Keratinocyte (primary cell): ENCODE measurements around the gene LDB2. TPM values are rescaled to one million over a fixed set of nuclear protein-coding genes. Genes with fewer than 3 reads are reported as not detected.

Experiments used
- DNase-seq: peaks from one replicate; pipeline ENCODE4 v3.0.0-alpha.2; 2011; ENCODE audit warnings: low read depth, missing footprints, low spot score
- FAIRE-seq: peaks from 2 replicates; lab custom pipeline; 2011; peaks lifted over from hg19 to GRCh38; lab: Jason Lieb, UNC
- H2AFZ ChIP-seq: 2 replicates; pipeline ENCODE4 v1.6.0; 2012; ENCODE audit warnings: low read length, control low read depth, inconsistent platforms; ENCODE audit not compliant: control insufficient read depth
- H3K27ac ChIP-seq: 2 replicates; pipeline ENCODE4 v1.5.1; 2011; ENCODE audit warnings: low read length; ENCODE audit not compliant: control insufficient read depth, insufficient read depth
- H3K27me3 ChIP-seq: 3 replicates; pipeline ENCODE4 v1.6.0; 2011; ENCODE audit warnings: low read length; ENCODE audit not compliant: control insufficient read depth, insufficient read depth; ENCODE audit errors: extremely low read depth
- H3K36me3 ChIP-seq, 2 experiments: 2 replicates in 1 of 2; 3 replicates in 1 of 2; pipeline ENCODE4 v1.5.1; 2011; ENCODE audit warnings: low read length in 2 of 2, mild to moderate bottlenecking in 1 of 2; ENCODE audit not compliant: control insufficient read depth in 2 of 2, insufficient read depth in 2 of 2; ENCODE audit errors: extremely low read depth in 1 of 2
- H3K4me1 ChIP-seq: 3 replicates; pipeline ENCODE4 v1.5.1; 2011; ENCODE audit warnings: low read length; ENCODE audit not compliant: control insufficient read depth, insufficient read depth; ENCODE audit errors: extremely low read depth
- H3K4me2 ChIP-seq: 3 replicates; pipeline ENCODE4 v1.6.0; 2011; ENCODE audit warnings: low read depth, low read length; ENCODE audit not compliant: control insufficient read depth, insufficient read depth; ENCODE audit errors: extremely low read depth
- H3K4me3 ChIP-seq, 3 experiments: fragments of 200-600 bp in 1 of 3; sonication (generic) in 1 of 3; 2 replicates in 2 of 3; 3 replicates in 1 of 3; pipeline ENCODE4 v1.5.1; 2011 to 2016; ENCODE audit warnings: low read length in 3 of 3, mild to moderate bottlenecking in 3 of 3, control low read depth in 2 of 3, inconsistent platforms in 1 of 3, low read depth in 1 of 3, mixed read lengths in 1 of 3, mixed run types in 1 of 3, moderate library complexity in 1 of 3; ENCODE audit not compliant: control insufficient read depth in 2 of 3, insufficient read depth in 2 of 3; ENCODE audit errors: extremely low read depth in 1 of 3
- H3K79me2 ChIP-seq: 2 replicates; pipeline ENCODE4 v1.6.0; 2012; ENCODE audit warnings: low read length; ENCODE audit not compliant: control insufficient read depth, insufficient read depth
- H3K9ac ChIP-seq: 3 replicates; pipeline ENCODE4 v1.6.0; 2011; ENCODE audit warnings: low read length; ENCODE audit not compliant: control insufficient read depth, insufficient read depth; ENCODE audit errors: extremely low read depth
- H3K9me1 ChIP-seq: 3 replicates; pipeline ENCODE4 v1.6.0; 2011; ENCODE audit warnings: low read length; ENCODE audit not compliant: control insufficient read depth, insufficient read depth; ENCODE audit errors: extremely low read depth
- H3K9me3 ChIP-seq: 2 replicates; pipeline ENCODE4 v1.5.1; 2012; ENCODE audit warnings: low read depth, low read length; ENCODE audit not compliant: control insufficient read depth
- H4K20me1 ChIP-seq: 3 replicates; pipeline ENCODE4 v1.6.0; 2011; ENCODE audit warnings: low read length; ENCODE audit not compliant: control insufficient read depth, insufficient read depth; ENCODE audit errors: extremely low read depth
- CTCF ChIP-seq, 3 experiments: IDR thresholded peaks in 1 of 3; conservative IDR thresholded peaks in 1 of 3; optimal IDR thresholded peaks in 1 of 3; 2 replicates in 2 of 3; 3 replicates in 1 of 3; pipeline versions ENCODE3 to v1.5.1; 2011; ENCODE audit warnings: low read length in 3 of 3, mild to moderate bottlenecking in 3 of 3, moderate library complexity in 2 of 3, control low read depth in 1 of 3, inconsistent platforms in 1 of 3; ENCODE audit not compliant: insufficient read depth in 2 of 3; ENCODE audit errors: extremely low read depth in 1 of 3
- EZH2 ChIP-seq: IDR thresholded peaks from one replicate; pipeline ENCODE4 v1.6.1; 2012; ENCODE audit warnings: inconsistent platforms, mild to moderate bottlenecking, low read length, moderate library complexity
- dilution Hi-C: fragments of 300-500 bp; cut with MboI; formaldehyde crosslinking; loops from one replicate; pipeline ENCODE4 v1.7.0; 2020; ENCODE audit warnings: low sequenced_read_pairs; ENCODE audit not compliant: extremely low pct_ligation_motif_present
- polyA plus RNA-seq, 5 experiments: library from polyadenylated mRNA; depleted of rRNA in 3 of 5; stranded (reverse) in 3 of 5; stranded (forward) in 1 of 5; unstranded in 1 of 5; fragments of >200 nt; gene quantifications; 1 replicate in 1 of 5; 2 replicates in 3 of 5; 3 replicates in 1 of 5; pipeline versions ENCODE4 v1.2.1 to v1.2.3, GENCODE V29; 2011 to 2012; ENCODE audit warnings: missing spikeins in 2 of 5, low read depth in 1 of 5, low replicate concordance in 1 of 5

LDB2 gene
- polyA plus RNA-seq, 1 donor (not counting 4 experiments of a cell fraction or from before 2014, with no cell fraction given) = not detected

DNA sequence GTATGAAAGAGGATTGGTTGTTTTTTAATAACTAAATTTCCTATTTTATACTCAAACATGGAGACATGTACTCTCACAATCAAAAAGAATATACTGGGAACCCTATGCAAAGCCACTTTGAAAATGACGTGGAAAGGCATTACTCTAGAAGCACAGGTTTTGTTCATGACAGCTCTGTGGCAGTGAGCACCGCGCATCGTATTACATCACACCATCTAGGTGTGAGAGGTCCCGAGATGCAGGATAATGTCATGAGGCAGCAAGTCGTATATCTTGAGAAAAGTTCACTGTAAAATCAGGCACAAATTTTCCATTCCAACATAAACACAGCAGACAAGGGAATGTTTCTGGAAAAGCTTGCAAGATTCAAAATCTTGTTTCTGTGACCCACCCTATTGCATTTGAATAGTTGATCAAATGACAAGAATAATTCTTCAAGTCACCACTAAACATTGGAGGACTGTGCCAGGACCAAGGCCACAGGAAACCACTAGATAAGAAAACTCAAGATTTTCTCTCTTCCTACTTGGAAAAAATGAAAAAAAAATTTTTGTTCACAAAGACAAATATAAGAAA is 127.6 kb downstream of the LDB2 start:
- Histone ChIP-seq H2AFZ (no peak overlapping the region), H3K4me1 (no peaks in the 10 kb centered on the region), H3K9me1 (no peaks in the 10 kb centered on the region), H3K9ac (no peak overlapping the region), H3K36me3 (no peaks in the 10 kb centered on the region), H3K27ac (no peak overlapping the region), H3K27me3 (no peaks in the 10 kb centered on the region), H4K20me1 (no peaks in the 10 kb centered on the region), H3K4me3 (no peak overlapping the region), H3K79me2 (no peaks in the 10 kb centered on the region), H3K4me2 (no peak overlapping the region), H3K9me3 (no peaks in the 10 kb centered on the region)
- TF ChIP-seq CTCF (optimal IDR thresholded peaks at IDR 0.05 in 1 of 3, IDR thresholded peaks at IDR 0.05 in 1 of 3, conservative IDR thresholded peaks at IDR 0.05 in 1 of 3; ENCODE audit: extremely low read depth in 1 of 3, insufficient read depth in 2 of 3, low read length in 3 of 3) (no peak), EZH2 (no peak)
- no peak for FAIRE-seq
- DNase-seq = no peak
- dilution Hi-C loops = no loop called here

GRCh38 chr4:16767861-16768260 is 130.6 kb downstream of the LDB2 start:
- DNase-seq = no peak
- dilution Hi-C loops = no loop called here
- FAIRE-seq = no peak
- Histone ChIP-seq H3K79me2 (no peaks in the 10 kb centered on the region), H3K9me1 (no peaks in the 10 kb centered on the region), H3K4me1 (no peaks in the 10 kb centered on the region), H3K27ac (no peak overlapping the region), H3K4me2 (no peak overlapping the region), H3K36me3 (no peaks in the 10 kb centered on the region), H3K4me3 (no peak overlapping the region), H3K27me3 (no peaks in the 10 kb centered on the region), H3K9me3 (no peaks in the 10 kb centered on the region), H2AFZ (no peak overlapping the region), H4K20me1 (no peaks in the 10 kb centered on the region), H3K9ac (no peak overlapping the region)
- TF ChIP-seq CTCF (optimal IDR thresholded peaks at IDR 0.05 in 1 of 3, IDR thresholded peaks at IDR 0.05 in 1 of 3, conservative IDR thresholded peaks at IDR 0.05 in 1 of 3; ENCODE audit: extremely low read depth in 1 of 3, insufficient read depth in 2 of 3, low read length in 3 of 3) (no peak), EZH2 (no peak)
